Activated T-helper 1 cell treated with anti-CD3 and anti-CD28 coated beads, Interleukin-12 subunit alpha, Interleukin-12 subunit beta, Interleukin-2, Interleukin-4 antibody, amounts not matched to agents 30 ng/mL and 10 ng/mL and 1 ng/mL, durations not matched to agents 14 hours and 24 hours and 36 hours (primary cell): Measurements from ENCODE around the gene CDKAL1. TPM values are rescaled to one million over a fixed set of nuclear protein-coding genes. Genes with fewer than 3 reads are reported as not detected.
A peak's percentile ranks its signal among the peaks of the same experiment; 100 is the strongest.
"Not testable (repeated sequence)": the region's sequence is repeated elsewhere in the genome, so short reads cannot be mapped to it uniquely, and the experiment has no call there.

Experiments
- DNase-seq: peaks from one replicate; pipeline ENCODE4 v3.0.0; 2021; ENCODE audit warnings: low spot score
- H3K27ac Mint-ChIP-seq: one replicate; pipeline ENCODE4 v1.8.0; 2021; ENCODE audit warnings: mild to moderate bottlenecking, mixed read lengths
- H3K27me3 Mint-ChIP-seq: one replicate; pipeline ENCODE4 v1.8.0; 2022; ENCODE audit warnings: mild to moderate bottlenecking, moderate library complexity, mixed read lengths; ENCODE audit not compliant: insufficient read depth
- H3K36me3 Mint-ChIP-seq: one replicate; pipeline ENCODE4 v1.8.0; 2021; ENCODE audit warnings: low read depth, mixed read lengths
- H3K4me1 Mint-ChIP-seq: one replicate; pipeline ENCODE4 v1.8.0; 2021; ENCODE audit warnings: low read depth, mixed read lengths
- H3K4me3 Mint-ChIP-seq: one replicate; pipeline ENCODE4 v1.8.0; 2021; ENCODE audit warnings: mild to moderate bottlenecking, moderate library complexity, mixed read lengths
- H3K9me3 Mint-ChIP-seq: one replicate; pipeline ENCODE4 v1.8.0; 2021; ENCODE audit warnings: mixed read lengths
- intact Hi-C: fragments of 100-400 bp; cut with micrococcal nuclease; formaldehyde crosslinking; loops from one replicate; pipeline ENCODE4 v1.15.1; 2024
- total RNA-seq: library from RNA; stranded (reverse); gene quantifications from 2 replicates; pipeline ENCODE4 v1.2.3, GENCODE V29; 2022

CDKAL1 gene
- total RNA-seq, 1 donor from 2014 or later: 32.2 TPM

DNA sequence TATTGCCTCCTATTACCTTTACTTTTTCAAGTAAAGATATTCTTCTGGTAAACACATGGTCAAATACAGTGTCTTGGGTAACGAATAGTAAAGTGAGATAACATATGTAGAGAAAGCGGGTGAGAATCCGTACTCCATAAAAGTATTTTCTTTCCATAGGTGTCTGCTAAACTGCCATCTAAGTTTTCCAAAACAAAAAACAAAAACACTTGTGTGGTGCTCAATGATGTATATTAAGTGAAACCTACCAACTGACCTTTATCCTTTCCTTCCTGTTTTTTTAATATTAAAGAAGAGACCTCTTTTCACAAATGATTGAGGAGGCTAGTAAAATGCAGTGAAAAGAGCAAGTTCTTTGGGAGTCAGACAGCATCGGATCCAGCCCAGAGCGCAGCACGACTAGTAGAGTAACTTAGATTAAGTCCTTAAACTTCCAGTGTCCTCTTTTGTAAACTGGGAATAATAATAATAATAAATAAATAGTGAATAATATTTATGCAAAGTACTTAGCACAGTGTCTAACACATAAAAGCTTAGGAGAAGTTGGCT is 437 bp upstream of the CDKAL1 start:
- peak overlapping the region; percentile 97 for H3K27ac Mint-ChIP-seq
- DNase-seq: no peak
- H3K9me3 Mint-ChIP-seq: no peaks in the 10 kb centered on the region
- peaks cover 11% of the 10 kb centered on the region for H3K36me3 Mint-ChIP-seq
- H3K27me3 Mint-ChIP-seq: peaks cover 3% of the 10 kb centered on the region
- intact Hi-C loops: loop anchor here (1.0 to 10.0 kb wide), 4 partner anchors 9 to 1341 kb away; partner anchors contain the start of genes E2F3 and MBOAT1
- H3K4me1 Mint-ChIP-seq: peaks cover 51% of the 10 kb centered on the region
- peak overlapping the region; percentile 98 for H3K4me3 Mint-ChIP-seq

DNA sequence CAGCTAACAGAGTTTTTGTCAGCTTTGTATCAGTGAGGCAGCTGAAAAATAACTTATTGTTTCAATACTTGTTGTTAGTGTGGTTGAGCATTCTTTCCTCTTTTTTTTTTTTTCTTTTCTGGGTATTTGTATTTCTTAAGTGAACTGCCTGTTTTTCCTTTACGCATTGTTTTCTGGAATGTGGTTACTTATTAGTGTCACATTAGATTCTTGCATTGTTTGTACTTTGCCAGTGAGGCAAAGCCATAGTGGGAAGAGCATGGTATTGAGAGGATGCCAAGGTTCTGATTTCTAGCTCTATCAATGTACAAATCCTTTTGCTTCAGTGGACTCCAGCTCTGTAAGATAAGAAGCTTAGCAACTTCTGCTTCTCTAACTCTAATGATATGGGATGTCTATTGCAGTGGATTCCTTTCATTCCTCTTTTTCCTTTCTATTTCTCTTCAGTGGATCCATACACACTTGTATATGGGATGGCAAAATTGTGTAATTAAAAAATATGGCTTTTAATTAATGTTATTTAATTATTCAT is 3.9 kb downstream of the CDKAL1 start:
- Mint-ChIP-seq H3K9me3 (peaks cover 4% of the 10 kb centered on the region), H3K27me3 (peaks cover 3% of the 10 kb centered on the region), H3K4me3 (no peak overlapping the region), H3K36me3 (peaks cover 28% of the 10 kb centered on the region), H3K27ac (no peak overlapping the region), H3K4me1 (peaks cover 66% of the 10 kb centered on the region)
- DNase-seq: no peak
- intact Hi-C loops: loop anchor here (10.0 kb wide), 1 partner anchor 1337 kb away; no protein-coding TSS in a partner anchor

DNA sequence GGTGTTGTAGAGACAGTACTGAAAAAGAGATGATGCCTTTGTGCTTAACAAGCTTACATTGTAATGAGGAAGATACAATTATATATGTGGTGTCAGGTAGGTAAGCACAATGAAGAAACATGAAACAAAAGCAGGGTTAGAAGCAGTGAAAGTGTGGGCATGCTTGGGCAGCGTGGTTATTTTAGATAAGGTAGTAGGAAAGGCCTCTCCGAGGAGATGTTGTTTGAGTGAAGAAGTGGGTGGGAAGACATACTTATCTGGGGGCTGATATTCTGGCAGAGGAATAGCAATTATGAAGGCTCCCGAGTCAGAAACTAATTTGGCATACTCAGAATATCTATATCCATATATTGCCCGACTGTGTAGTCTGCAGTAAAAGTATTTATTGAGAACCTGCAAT is 4.7 kb downstream of the CDKAL1 start:
- H3K27ac Mint-ChIP-seq: no peak overlapping the region
- DNase-seq: no peak
- peaks cover 63% of the 10 kb centered on the region for H3K4me1 Mint-ChIP-seq
- intact Hi-C loops: loop anchor here (10.0 kb wide), 1 partner anchor 1336 kb away; no protein-coding TSS in a partner anchor
- H3K36me3 Mint-ChIP-seq: peaks cover 28% of the 10 kb centered on the region
- H3K27me3 Mint-ChIP-seq: peaks cover 3% of the 10 kb centered on the region
- no peak overlapping the region for H3K4me3 Mint-ChIP-seq
- peaks cover 4% of the 10 kb centered on the region for H3K9me3 Mint-ChIP-seq

DNA sequence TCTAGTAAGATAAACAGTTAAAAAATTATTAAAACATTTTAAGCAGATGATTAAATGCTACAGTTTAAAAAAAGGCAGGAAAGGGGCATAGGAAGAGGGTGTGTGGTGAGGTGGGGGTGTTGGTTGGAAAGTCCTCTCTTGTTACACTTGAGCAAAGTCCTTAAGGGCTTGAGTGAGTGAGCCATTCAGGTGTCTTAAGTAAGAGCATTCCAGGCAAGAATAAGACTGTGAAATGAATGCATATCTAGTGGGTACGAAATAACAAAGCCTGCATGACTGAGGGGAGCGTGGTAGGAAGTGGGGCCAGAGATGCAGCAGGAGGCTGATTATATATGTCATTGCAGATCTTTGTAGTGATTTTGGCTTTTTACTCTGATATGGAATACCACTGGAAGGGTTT is 5.1 kb downstream of the CDKAL1 start:
- peak overlapping the region; percentile 40 for H3K27ac Mint-ChIP-seq
- peaks cover 64% of the 10 kb centered on the region for H3K4me1 Mint-ChIP-seq
- intact Hi-C loops: loop anchor here (10.0 kb wide), 1 partner anchor 1335 kb away; no protein-coding TSS in a partner anchor
- peaks cover under 1% of the 10 kb centered on the region for H3K27me3 Mint-ChIP-seq
- DNase-seq: no peak
- H3K9me3 Mint-ChIP-seq: peaks cover 4% of the 10 kb centered on the region
- H3K4me3 Mint-ChIP-seq: no peak overlapping the region
- peaks cover 28% of the 10 kb centered on the region for H3K36me3 Mint-ChIP-seq

DNA sequence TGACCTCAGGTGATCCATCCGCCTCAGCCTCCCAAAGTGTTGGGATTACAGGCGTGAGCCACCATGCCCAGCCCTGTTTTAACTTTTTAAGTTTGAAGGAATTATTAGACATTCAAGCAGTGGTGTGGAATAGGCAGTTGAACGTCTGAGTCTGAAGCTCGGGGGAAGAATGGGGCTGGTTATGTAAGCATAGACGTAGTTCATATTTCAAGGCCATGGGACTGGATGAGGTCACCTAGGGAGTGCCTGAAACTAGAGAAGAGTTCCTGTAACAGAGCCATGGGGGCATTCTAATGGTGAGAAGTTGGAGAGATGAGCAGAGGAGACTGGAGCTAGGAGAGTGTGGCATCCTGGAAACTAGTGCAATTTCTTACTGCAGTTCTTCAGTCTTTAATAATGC is 6.4 kb downstream of the CDKAL1 start:
- H3K27me3 Mint-ChIP-seq: no peaks in the 10 kb centered on the region
- intact Hi-C loops: loop anchor here (5.0 kb wide), 3 partner anchors 167 to 1562 kb away; no protein-coding TSS in a partner anchor
- peaks cover 33% of the 10 kb centered on the region for H3K36me3 Mint-ChIP-seq
- H3K4me3 Mint-ChIP-seq: no peak overlapping the region
- H3K9me3 Mint-ChIP-seq: peaks cover 4% of the 10 kb centered on the region
- H3K27ac Mint-ChIP-seq: no peak overlapping the region
- no peak for DNase-seq
- peaks cover 60% of the 10 kb centered on the region for H3K4me1 Mint-ChIP-seq

DNA sequence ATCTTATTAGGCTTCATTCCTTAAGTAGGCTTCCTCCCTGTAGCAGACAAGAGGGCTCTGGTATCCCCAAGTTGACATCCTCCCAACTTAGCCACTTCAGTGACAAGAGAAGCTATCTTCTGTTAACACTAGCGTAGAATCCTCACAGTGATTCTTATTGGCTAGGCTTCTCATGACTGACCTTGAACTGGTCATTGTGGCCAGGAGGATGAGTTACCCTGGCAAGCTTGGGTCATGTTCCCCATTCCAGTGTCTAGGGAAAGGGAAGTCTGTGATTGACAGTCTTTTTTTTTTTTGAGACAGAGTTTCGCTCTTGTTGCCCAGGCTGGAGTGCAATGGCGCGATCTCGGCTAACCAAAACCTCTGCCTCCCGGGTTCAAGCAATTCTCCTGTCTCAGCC is 7.1 kb downstream of the CDKAL1 start:
- DNase-seq: no peak
- Mint-ChIP-seq H3K27ac (no peak overlapping the region), H3K27me3 (no peaks in the 10 kb centered on the region), H3K4me1 (peaks cover 59% of the 10 kb centered on the region), H3K4me3 (no peak overlapping the region), H3K36me3 (peaks cover 36% of the 10 kb centered on the region), H3K9me3 (peaks cover 4% of the 10 kb centered on the region)
- intact Hi-C loops: loop anchor here (5.0 kb wide), 3 partner anchors 166 to 1561 kb away; no protein-coding TSS in a partner anchor

DNA sequence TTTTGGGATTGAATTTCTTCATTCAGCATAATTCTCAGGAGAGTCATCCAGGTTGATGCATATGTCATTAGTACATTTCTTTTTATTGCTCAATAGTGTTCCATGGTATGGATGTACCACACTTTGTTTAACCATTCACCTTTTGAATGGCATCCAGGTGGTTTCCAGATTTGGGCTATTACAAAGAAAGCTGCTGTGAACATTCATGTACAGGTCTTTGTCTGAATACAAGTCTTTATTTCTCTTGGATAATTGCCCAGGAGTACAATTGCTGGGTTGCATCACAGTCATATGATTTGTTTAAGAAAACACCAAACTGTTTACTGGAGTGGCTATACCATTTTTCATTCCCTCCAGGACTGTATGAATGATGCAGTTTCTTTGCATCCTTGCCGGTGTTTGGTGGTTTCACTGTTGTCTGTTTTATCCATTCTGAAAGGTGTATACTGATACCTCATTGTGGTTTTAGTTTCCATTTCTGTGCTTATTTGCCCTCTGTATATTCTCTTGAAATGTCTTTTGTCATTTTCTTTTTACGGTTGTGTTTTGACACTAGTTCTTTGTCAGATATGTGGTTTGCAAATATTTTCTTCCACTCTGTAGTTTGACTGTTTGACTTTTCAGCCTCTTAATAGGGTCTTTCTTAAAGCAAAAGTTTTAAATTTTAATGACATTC is 8.8 kb downstream of the CDKAL1 start:
- Mint-ChIP-seq H3K4me3 (peak overlapping the region; percentile 66), H3K4me1 (peaks cover 50% of the 10 kb centered on the region), H3K27me3 (no peaks in the 10 kb centered on the region), H3K36me3 (peaks cover 36% of the 10 kb centered on the region), H3K27ac (peak overlapping the region; percentile 91), H3K9me3 (peaks cover 4% of the 10 kb centered on the region)
- intact Hi-C loops: loop anchor here (1.0 to 5.0 kb wide), 12 partner anchors 9 to 1559 kb away; partner anchors contain the start of genes CDKAL1 and E2F3
- DNase-seq: peak; percentile 35

DNA sequence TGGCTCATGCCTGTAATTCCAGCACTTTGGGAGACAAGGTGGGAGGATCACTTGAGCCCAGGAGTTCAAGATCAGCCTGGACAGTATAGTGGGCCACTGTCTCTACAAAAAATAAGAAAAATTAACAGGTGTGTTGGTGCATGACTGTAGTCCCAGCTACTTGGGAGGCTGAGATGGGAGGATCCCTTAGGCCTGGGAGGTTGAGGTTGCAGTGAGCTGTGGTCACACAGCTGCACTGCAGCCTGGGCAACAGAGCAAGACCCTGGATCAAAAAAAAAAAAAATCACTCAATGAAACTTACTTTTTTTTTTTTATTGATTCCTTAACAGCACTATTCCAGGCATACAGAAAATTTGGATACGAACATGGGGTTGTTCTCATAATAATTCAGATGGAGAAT is 14.0 kb downstream of the CDKAL1 start:
- Mint-ChIP-seq H3K9me3 (no peaks in the 10 kb centered on the region), H3K4me1 (peaks cover 23% of the 10 kb centered on the region), H3K4me3 (no peak overlapping the region), H3K27ac (no peak overlapping the region), H3K36me3 (peaks cover 29% of the 10 kb centered on the region), H3K27me3 (no peaks in the 10 kb centered on the region)
- intact Hi-C loops: no loop called here
- no peak for DNase-seq

DNA sequence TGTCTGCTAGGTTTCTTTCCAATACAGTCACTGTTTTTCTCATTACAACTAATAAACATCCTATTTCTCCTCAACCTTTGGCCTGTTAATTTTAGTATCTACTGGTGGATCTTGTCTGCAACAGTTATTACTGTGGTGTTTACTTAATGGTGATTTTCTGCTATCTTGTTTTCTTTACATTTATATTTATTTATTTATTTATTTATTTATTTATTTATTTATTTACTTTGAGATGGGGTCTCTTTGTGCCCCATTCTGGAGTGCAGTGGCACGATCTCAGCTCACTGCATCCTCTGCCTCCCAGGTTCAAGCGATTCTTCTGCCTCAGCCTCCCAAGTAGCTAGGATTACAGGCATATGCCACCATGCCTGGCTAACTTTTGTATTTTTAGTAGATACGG is 15.1 kb downstream of the CDKAL1 start:
- H3K4me3 Mint-ChIP-seq, intact Hi-C loops, H3K9me3 Mint-ChIP-seq, H3K27ac Mint-ChIP-seq, DNase-seq, H3K27me3 Mint-ChIP-seq: not testable (repeated sequence)
- Mint-ChIP-seq H3K36me3 (peaks cover 29% of the 10 kb centered on the region), H3K4me1 (peaks cover 18% of the 10 kb centered on the region)

DNA sequence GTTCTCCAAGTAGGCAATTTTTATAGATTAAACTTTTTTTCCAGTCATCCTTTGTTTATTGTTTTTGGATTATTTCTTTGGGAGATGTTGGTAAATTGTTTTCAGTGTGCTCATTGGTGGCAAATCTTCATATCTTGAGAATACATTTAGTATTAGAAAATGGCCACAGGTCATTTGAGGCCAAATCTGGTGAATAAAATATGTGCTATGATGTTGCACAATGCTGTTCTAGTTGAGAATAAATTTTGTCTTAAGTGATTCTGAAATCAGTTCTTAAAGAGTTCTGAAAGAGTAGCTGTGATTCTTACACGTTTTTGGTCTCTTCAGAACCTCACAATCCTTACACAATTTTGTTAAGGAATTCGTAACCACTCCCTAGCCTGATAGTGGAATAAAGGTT is 20.1 kb downstream of the CDKAL1 start:
- Mint-ChIP-seq H3K4me1 (peaks cover 6% of the 10 kb centered on the region), H3K27me3 (no peaks in the 10 kb centered on the region), H3K36me3 (peaks cover 11% of the 10 kb centered on the region), H3K4me3 (no peak overlapping the region), H3K27ac (no peak overlapping the region), H3K9me3 (no peaks in the 10 kb centered on the region)
- DNase-seq: no peak
- intact Hi-C loops: no loop called here

DNA sequence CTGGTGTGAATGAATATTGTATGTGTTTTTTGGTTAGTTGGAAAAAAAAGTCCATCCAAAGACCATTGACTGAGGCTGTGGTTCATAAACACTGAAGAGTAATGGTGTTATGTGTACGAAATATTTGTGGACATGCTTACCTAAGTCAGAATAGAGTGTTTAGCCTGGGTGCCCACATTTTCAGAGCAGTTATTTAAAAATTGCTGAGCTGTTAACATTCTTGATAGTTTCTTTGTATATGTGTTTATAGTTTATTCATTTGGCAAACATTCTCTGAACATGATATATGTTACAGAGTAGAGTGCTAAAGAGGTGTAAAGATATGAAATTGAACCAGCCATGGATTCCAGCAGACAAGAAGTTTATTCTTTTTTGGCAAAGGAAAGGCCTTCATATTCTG is 20.6 kb downstream of the CDKAL1 start:
- peaks cover 11% of the 10 kb centered on the region for H3K36me3 Mint-ChIP-seq
- peaks cover 6% of the 10 kb centered on the region for H3K4me1 Mint-ChIP-seq
- H3K27ac Mint-ChIP-seq: no peak overlapping the region
- H3K9me3 Mint-ChIP-seq: no peaks in the 10 kb centered on the region
- no peaks in the 10 kb centered on the region for H3K27me3 Mint-ChIP-seq
- H3K4me3 Mint-ChIP-seq: no peak overlapping the region
- DNase-seq: no peak
- intact Hi-C loops: no loop called here

DNA sequence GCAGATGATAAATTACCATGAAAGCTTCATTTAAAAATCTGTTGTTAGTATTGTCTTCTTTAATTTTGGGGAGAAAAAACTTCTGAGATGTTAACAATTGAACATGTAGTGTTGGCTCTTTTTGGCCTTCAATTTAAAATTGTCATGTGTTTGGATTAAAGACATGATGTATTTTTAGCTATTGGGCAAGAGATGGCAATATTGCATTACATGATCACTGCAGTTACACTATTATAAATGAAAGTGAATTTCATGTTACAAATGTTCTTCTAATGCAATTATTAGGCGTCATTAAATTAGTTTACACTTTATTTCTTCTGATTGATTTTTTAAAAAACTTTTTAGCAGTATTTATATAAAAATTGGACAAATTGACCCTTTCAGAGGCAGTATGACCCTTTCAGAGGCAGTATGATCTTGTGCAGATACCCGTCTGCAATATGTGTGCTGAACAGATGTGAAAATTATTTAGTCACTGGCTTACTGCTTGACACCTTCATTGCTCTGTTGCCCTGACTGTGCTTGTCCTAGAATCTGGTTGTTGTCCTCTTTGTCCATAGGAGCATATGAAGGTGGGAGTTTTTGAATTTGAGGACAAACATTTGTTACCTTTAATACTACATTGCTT is 25.8 kb downstream of the CDKAL1 start:
- intact Hi-C loops: loop anchor here (5.0 to 10.0 kb wide), 3 partner anchors 285 to 1377 kb away; no protein-coding TSS in a partner anchor
- Mint-ChIP-seq H3K36me3 (peaks cover 3% of the 10 kb centered on the region), H3K4me1 (peaks cover 6% of the 10 kb centered on the region), H3K4me3 (no peak overlapping the region), H3K27ac (no peak overlapping the region), H3K27me3 (no peaks in the 10 kb centered on the region), H3K9me3 (no peaks in the 10 kb centered on the region)
- no peak for DNase-seq

DNA sequence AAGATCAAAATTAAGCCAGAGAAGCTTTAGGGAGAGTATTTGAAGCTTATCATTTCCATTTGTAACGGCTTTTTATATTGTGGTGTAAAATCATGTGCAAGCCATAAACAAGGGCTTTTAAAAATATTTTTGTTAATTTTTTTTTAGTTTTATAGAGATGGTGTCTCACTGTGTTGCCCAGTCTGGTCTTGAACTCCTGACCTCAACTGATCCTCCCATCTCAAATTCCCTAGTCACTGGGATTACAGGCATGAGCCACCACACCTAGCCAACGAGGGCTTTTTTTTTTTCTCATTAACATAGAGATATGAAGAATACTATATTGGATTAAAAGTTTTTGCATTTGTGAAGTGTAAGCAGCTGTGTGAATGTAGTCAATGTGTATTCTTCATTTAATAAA is 29.1 kb downstream of the CDKAL1 start:
- no peaks in the 10 kb centered on the region for H3K27me3 Mint-ChIP-seq
- intact Hi-C loops: loop anchor here (5.0 to 10.0 kb wide), 3 partner anchors 281 to 1374 kb away; no protein-coding TSS in a partner anchor
- H3K4me3 Mint-ChIP-seq: no peak overlapping the region
- H3K4me1 Mint-ChIP-seq: peaks cover 23% of the 10 kb centered on the region
- DNase-seq: no peak
- H3K9me3 Mint-ChIP-seq: no peaks in the 10 kb centered on the region
- H3K27ac Mint-ChIP-seq: no peak overlapping the region
- peaks cover 3% of the 10 kb centered on the region for H3K36me3 Mint-ChIP-seq
